Measurements from ENCODE around the gene APBA1.
"Not testable (repeated sequence)": the region's sequence is repeated elsewhere in the genome, so short reads cannot be mapped to it uniquely, and the experiment has no call there.

Gene APBA1

GRCh38 chr9:69442486-69442885 lies 229.7 kb downstream of the APBA1 start:
- no peak overlapping the region for H3K27ac ChIP-seq (replicated peaks)
- no peak overlapping the region for H3K4me3 ChIP-seq (replicated peaks; ENCODE audit: insufficient read depth, low read length)
- DNase-seq (ENCODE audit: low read depth in 1 of 2, low spot score in 1 of 2), result no peak
- TF ChIP-seq CTCF (IDR thresholded peaks at IDR 0.05; ENCODE audit: insufficient read depth, low read length), result no peak
- no peak for TF ChIP-seq GABPA (IDR thresholded peaks at IDR 0.05; ENCODE audit: low read depth)
- TF ChIP-seq REST (IDR thresholded peaks at IDR 0.05; ENCODE audit: insufficient replicate concordance, low read depth), result no peak
- TF ChIP-seq SPI1 (IDR thresholded peaks at IDR 0.05; ENCODE audit: borderline replicate concordance, low read depth), result no peak
- no peak for TF ChIP-seq POLR2AphosphoS5 (IDR thresholded peaks at IDR 0.05; ENCODE audit: low read depth)
- H3K27me3 ChIP-seq (ENCODE audit: insufficient read depth, poor library complexity, severe bottlenecking), result no peaks in the 10 kb centered on the region

GRCh38 chr9:69440254-69440955 lies 231.8 kb downstream of the APBA1 start:
- H3K4me3 ChIP-seq (replicated peaks; ENCODE audit: insufficient read depth, low read length); H3K27me3 ChIP-seq (ENCODE audit: insufficient read depth, poor library complexity, severe bottlenecking); DNase-seq (ENCODE audit: low read depth in 1 of 2, low spot score in 1 of 2); H3K27ac ChIP-seq (replicated peaks): not testable (repeated sequence)

GRCh38 chr9:69439654-69440053 lies 232.5 kb downstream of the APBA1 start:
- H3K27ac ChIP-seq (replicated peaks); H3K4me3 ChIP-seq (replicated peaks; ENCODE audit: insufficient read depth, low read length); H3K27me3 ChIP-seq (ENCODE audit: insufficient read depth, poor library complexity, severe bottlenecking); DNase-seq (ENCODE audit: low read depth in 1 of 2, low spot score in 1 of 2): not testable (repeated sequence)

- no peak for TF ChIP-seq REST (IDR thresholded peaks at IDR 0.05; ENCODE audit: insufficient replicate concordance, low read depth)
- no peak for TF ChIP-seq GABPA (IDR thresholded peaks at IDR 0.05; ENCODE audit: low read depth)
- TF ChIP-seq POLR2AphosphoS5 (IDR thresholded peaks at IDR 0.05; ENCODE audit: low read depth), result no peak
- TF ChIP-seq CTCF (IDR thresholded peaks at IDR 0.05; ENCODE audit: insufficient read depth, low read length), result no peak
- TF ChIP-seq SPI1 (IDR thresholded peaks at IDR 0.05; ENCODE audit: borderline replicate concordance, low read depth), result no peak
- H3K27me3 ChIP-seq (ENCODE audit: insufficient read depth, poor library complexity, severe bottlenecking), result no peaks in the 10 kb centered on the region
- no peak overlapping the region for H3K27ac ChIP-seq (replicated peaks)
- no peak overlapping the region for H3K4me3 ChIP-seq (replicated peaks; ENCODE audit: insufficient read depth, low read length)
- DNase-seq (ENCODE audit: low read depth in 1 of 2, low spot score in 1 of 2), result no peak
Observed at GRCh38 chr9:69433968-69434367, 238.2 kb downstream of the APBA1 start.

DNA sequence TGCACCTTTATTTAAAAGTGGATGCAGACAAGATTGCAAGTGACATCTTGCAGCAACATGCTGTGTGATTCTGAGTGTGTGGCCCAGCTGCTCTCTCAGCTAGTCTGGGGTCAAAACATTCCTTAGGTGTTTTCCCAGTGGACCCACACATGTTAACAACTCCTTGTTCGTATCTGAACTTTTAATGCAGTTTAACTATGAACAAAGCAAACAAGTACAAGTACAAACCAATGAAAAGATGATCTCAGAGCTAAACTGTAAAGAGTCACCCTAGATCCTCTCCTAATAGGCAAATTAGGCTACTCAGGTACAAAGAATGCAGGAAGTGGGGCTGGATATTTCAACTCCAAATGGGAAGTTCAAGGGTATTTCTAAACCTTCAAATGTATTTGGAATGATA lies 238.8 kb downstream of the APBA1 start:
- DNase-seq (ENCODE audit: low read depth in 1 of 2, low spot score in 1 of 2), result no peak
- Histone ChIP-seq H3K27me3 (ENCODE audit: insufficient read depth, poor library complexity, severe bottlenecking) (no peaks in the 10 kb centered on the region), H3K27ac (replicated peaks) (no peak overlapping the region), H3K4me3 (replicated peaks; ENCODE audit: insufficient read depth, low read length) (no peak overlapping the region)
- TF ChIP-seq SPI1 (IDR thresholded peaks at IDR 0.05; ENCODE audit: borderline replicate concordance, low read depth) (no peak), GABPA (IDR thresholded peaks at IDR 0.05; ENCODE audit: low read depth) (no peak), REST (IDR thresholded peaks at IDR 0.05; ENCODE audit: insufficient replicate concordance, low read depth) (no peak), CTCF (IDR thresholded peaks at IDR 0.05; ENCODE audit: insufficient read depth, low read length) (no peak), POLR2AphosphoS5 (IDR thresholded peaks at IDR 0.05; ENCODE audit: low read depth) (no peak)
